Measurements from ENCODE around the gene DNM3.

DNA sequence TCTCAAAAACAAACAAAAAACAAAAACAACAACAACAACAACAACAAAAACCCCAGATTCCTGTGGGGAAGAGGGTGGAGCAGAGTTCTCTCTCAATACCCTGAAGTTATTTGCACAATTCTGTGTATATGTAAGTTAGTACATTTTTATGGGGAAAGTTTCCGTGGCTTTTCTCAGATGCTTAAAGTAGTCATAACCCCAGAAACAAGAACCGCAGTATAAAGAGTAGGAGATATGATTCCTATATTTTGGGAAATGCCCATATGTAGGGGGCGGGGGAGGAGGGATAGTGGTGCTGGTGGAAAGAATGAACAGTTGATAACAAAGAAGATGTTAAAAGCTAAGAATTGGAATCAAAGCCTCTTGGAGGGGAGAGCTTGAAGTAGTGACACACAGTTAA lies 131.5 kb downstream of the DNM3 start:
- TF ChIP-seq, protein P1, sequence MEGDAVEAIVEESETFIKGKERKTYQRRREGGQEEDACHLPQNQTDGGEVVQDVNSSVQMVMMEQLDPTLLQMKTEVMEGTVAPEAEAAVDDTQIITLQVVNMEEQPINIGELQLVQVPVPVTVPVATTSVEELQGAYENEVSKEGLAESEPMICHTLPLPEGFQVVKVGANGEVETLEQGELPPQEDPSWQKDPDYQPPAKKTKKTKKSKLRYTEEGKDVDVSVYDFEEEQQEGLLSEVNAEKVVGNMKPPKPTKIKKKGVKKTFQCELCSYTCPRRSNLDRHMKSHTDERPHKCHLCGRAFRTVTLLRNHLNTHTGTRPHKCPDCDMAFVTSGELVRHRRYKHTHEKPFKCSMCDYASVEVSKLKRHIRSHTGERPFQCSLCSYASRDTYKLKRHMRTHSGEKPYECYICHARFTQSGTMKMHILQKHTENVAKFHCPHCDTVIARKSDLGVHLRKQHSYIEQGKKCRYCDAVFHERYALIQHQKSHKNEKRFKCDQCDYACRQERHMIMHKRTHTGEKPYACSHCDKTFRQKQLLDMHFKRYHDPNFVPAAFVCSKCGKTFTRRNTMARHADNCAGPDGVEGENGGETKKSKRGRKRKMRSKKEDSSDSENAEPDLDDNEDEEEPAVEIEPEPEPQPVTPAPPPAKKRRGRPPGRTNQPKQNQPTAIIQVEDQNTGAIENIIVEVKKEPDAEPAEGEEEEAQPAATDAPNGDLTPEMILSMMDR (IDR thresholded peaks at IDR 0.05), result no peak
- TF ChIP-seq POLR2A (IDR thresholded peaks at IDR 0.05) (no peak), EP300 (IDR thresholded peaks at IDR 0.05) (no peak)
